HEK293T (cell line): ENCODE results near the gene RIMS1.

Source experiments
- BHLHE40 ChIP-seq: fragments of 450-650 bp; IDR thresholded peaks from 2 replicates; pipeline ENCODE4 v1.6.1; 2016; ENCODE audit warnings: mild to moderate bottlenecking, moderate library complexity, borderline replicate concordance
- ELF4 ChIP-seq: fragments of 450-650 bp; IDR thresholded peaks from 2 replicates; pipeline ENCODE4 v1.6.1; 2017; ENCODE audit warnings: antibody characterized with exemption
- FOXA1 ChIP-seq: fragments of 450-650 bp; IDR thresholded peaks from 2 replicates; pipeline ENCODE4 v1.6.1; 2016; ENCODE audit warnings: mild to moderate bottlenecking
- FOXK2 ChIP-seq: fragments of 450-650 bp; IDR thresholded peaks from 2 replicates; pipeline ENCODE4 v1.6.1; 2016; ENCODE audit warnings: mild to moderate bottlenecking
- FOXM1 ChIP-seq: fragments of 450-650 bp; IDR thresholded peaks from 2 replicates; pipeline ENCODE4 v1.6.1; 2017; ENCODE audit warnings: mild to moderate bottlenecking, borderline replicate concordance
- L3MBTL2 ChIP-seq: fragments of 450-650 bp; conservative IDR thresholded peaks from 2 replicates; pipeline ENCODE4 v1.6.1; 2016; ENCODE audit warnings: mild to moderate bottlenecking
- NFRKB ChIP-seq: fragments of 450-650 bp; IDR thresholded peaks from 2 replicates; pipeline ENCODE4 v1.6.1; 2016; ENCODE audit warnings: mild to moderate bottlenecking, moderate library complexity
- SP1 ChIP-seq: fragments of 450-650 bp; IDR thresholded peaks from 2 replicates; pipeline ENCODE4 v1.6.1; 2017
- SUZ12 ChIP-seq: fragments of 450-650 bp; IDR thresholded peaks from 2 replicates; pipeline ENCODE4 v1.6.1; 2016; ENCODE audit warnings: mild to moderate bottlenecking
- TF ChIP-seq, protein P1 (sequence below): fragments of 450-650 bp; IDR thresholded peaks from 2 replicates; pipeline ENCODE4 v1.6.1; 2016

DNA sequence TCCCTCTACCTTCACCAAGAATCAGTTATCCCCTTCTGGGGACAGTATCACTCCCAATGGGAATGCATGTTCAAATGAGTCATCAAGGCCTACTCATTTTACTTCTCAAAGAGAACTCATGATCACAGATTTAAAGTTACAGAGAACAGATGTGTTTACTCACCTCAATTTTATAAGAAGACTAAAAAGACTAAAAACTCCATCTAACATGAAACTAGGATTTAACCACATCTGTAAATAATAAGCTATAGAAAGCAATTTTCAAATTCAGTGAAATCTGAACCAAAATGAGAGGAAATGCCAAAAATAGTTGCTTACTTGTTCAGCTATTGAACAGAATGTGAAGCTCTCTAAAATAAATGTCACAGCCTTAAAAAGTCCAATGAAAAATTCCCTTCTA lies 435.4 kb downstream of the RIMS1 start:
- TF ChIP-seq SUZ12 (no peak), FOXM1 (no peak), SP1 (no peak), ELF4 (no peak), FOXK2 (no peak), L3MBTL2 (no peak), FOXA1 (no peak), BHLHE40 (no peak), NFRKB (no peak)
- TF ChIP-seq, protein P1, sequence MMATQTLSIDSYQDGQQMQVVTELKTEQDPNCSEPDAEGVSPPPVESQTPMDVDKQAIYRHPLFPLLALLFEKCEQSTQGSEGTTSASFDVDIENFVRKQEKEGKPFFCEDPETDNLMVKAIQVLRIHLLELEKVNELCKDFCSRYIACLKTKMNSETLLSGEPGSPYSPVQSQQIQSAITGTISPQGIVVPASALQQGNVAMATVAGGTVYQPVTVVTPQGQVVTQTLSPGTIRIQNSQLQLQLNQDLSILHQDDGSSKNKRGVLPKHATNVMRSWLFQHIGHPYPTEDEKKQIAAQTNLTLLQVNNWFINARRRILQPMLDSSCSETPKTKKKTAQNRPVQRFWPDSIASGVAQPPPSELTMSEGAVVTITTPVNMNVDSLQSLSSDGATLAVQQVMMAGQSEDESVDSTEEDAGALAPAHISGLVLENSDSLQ = no peak
